GM18519 (cell line): ENCODE data around the gene JPT2.

Source experiments
- ATAC-seq: cut with Tn5 transposase; IDR thresholded peaks from one replicate; pipeline ENCODE4 v1.9.1; 2021; ENCODE audit warnings: mild to moderate bottlenecking, moderate library complexity; ENCODE audit not compliant: unreplicated experiment, low FRiP score

Gene JPT2

GRCh38 chr16:1749152-1750117, 71.4 kb downstream of the JPT2 start:
- ATAC-seq = no peak
